OCI-LY3 (cell line): ENCODE results near the gene SPATS2L.

Experiments used
- H2AFZ ChIP-seq: fragments of 200-600, 300-600 bp; shearing (Covaris generic); 2 replicates; pipeline ENCODE4 v1.6.0; 2014; ENCODE audit warnings: antibody characterized with exemption, low read depth, low read length
- H3K27ac ChIP-seq: fragments of 200-600, 300-600 bp; sonication (generic); 2 replicates; pipeline ENCODE4 v1.5.1; 2014; ENCODE audit warnings: mild to moderate bottlenecking, low read length, moderate library complexity, mixed read lengths
- H3K27me3 ChIP-seq: fragments of 200-600, 300-600 bp; sonication (generic); 2 replicates; pipeline ENCODE4 v1.6.1; 2014; ENCODE audit warnings: low read depth, low read length, mixed read lengths
- H3K36me3 ChIP-seq: fragments of 200-600, 300-600 bp; sonication (generic); replicated peaks from 2 replicates; pipeline ENCODE3; 2014; ENCODE audit warnings: low read depth, low read length, mixed read lengths
- H3K4me1 ChIP-seq: fragments of 300-600, 200-600 bp; sonication (generic); 2 replicates; pipeline ENCODE4 v1.6.1; 2014; ENCODE audit warnings: low read length, mixed read lengths
- H3K4me2 ChIP-seq: fragments of 200-600, 300-600 bp; sonication (generic); 2 replicates; pipeline ENCODE4 v1.6.1; 2014; ENCODE audit warnings: low read length, mixed read lengths
- H3K4me3 ChIP-seq: fragments of 300-600, 200-600 bp; sonication (generic); 2 replicates; pipeline ENCODE4 v1.5.1; 2014; ENCODE audit warnings: antibody characterized with exemption, mild to moderate bottlenecking, low read length, moderate library complexity
- H3K79me2 ChIP-seq: fragments of 300-600, 200-600 bp; shearing (Covaris generic); 2 replicates; pipeline ENCODE4 v1.6.1; 2014; ENCODE audit warnings: mild to moderate bottlenecking, low read length, mixed read lengths
- H3K9ac ChIP-seq: fragments of 300-600, 200-600 bp; shearing (Covaris generic); 2 replicates; pipeline ENCODE4 v1.6.0; 2014; ENCODE audit warnings: mild to moderate bottlenecking, low read length, moderate library complexity
- H3K9me3 ChIP-seq: fragments of 200-600, 300-600 bp; shearing (Covaris generic); 2 replicates; pipeline ENCODE4 v1.6.1; 2014; ENCODE audit warnings: low read length, mixed read lengths; ENCODE audit not compliant: insufficient read depth
- H4K20me1 ChIP-seq: fragments of 200-600, 300-600 bp; sonication (generic); 2 replicates; pipeline ENCODE4 v1.6.1; 2016; ENCODE audit warnings: low read length, mixed read lengths; ENCODE audit not compliant: insufficient read depth
- CTCF ChIP-seq: fragments of 200-600, 300-600 bp; sonication (generic); IDR thresholded peaks from 2 replicates; pipeline ENCODE4 v1.5.1; 2014; ENCODE audit warnings: antibody characterized with exemption, low read length, low read depth
- EZH2phosphoT487 ChIP-seq: fragments of 200-600 bp; shearing (Covaris generic); IDR thresholded peaks from 2 replicates; pipeline ENCODE4 v1.6.1; 2018; ENCODE audit warnings: antibody characterized with exemption, mixed run types, low read depth

Gene SPATS2L

GRCh38 chr2:200336980-200337615 lies 30.6 kb downstream of the SPATS2L start:
- no peak overlapping the region for H3K4me3 ChIP-seq
- H3K27me3 ChIP-seq: no peaks in the 10 kb centered on the region
- H3K36me3 ChIP-seq: no peaks in the 10 kb centered on the region
- no peak overlapping the region for H3K9ac ChIP-seq
- no peaks in the 10 kb centered on the region for H3K4me1 ChIP-seq
- H3K27ac ChIP-seq: no peak overlapping the region
- no peak for TF ChIP-seq EZH2phosphoT487
- TF ChIP-seq CTCF: no peak
- H2AFZ ChIP-seq: no peak overlapping the region
- H4K20me1 ChIP-seq: no peaks in the 10 kb centered on the region
- no peaks in the 10 kb centered on the region for H3K79me2 ChIP-seq
- H3K9me3 ChIP-seq: no peaks in the 10 kb centered on the region
- H3K4me2 ChIP-seq: no peak overlapping the region

GRCh38 chr2:200337621-200338020 lies 31.1 kb downstream of the SPATS2L start:
- Histone ChIP-seq H3K4me1 (no peaks in the 10 kb centered on the region), H3K4me2 (no peak overlapping the region)

GRCh38 chr2:200338692-200339091 lies 32.2 kb downstream of the SPATS2L start:
- no peak for TF ChIP-seq EZH2phosphoT487
- TF ChIP-seq CTCF: no peak
- no peak overlapping the region for H2AFZ ChIP-seq
- no peak overlapping the region for H3K4me3 ChIP-seq
- no peak overlapping the region for H3K9ac ChIP-seq
- no peaks in the 10 kb centered on the region for H3K27me3 ChIP-seq
- no peaks in the 10 kb centered on the region for H3K36me3 ChIP-seq
- no peaks in the 10 kb centered on the region for H3K79me2 ChIP-seq
- no peaks in the 10 kb centered on the region for H3K4me1 ChIP-seq
- no peak overlapping the region for H3K27ac ChIP-seq
- H3K9me3 ChIP-seq: no peaks in the 10 kb centered on the region
- H3K4me2 ChIP-seq: no peak overlapping the region
- H4K20me1 ChIP-seq: no peaks in the 10 kb centered on the region

More at GRCh38 chr2:200337621-200338020, 31.1 kb downstream of the SPATS2L start:
- TF ChIP-seq EZH2phosphoT487 (no peak), CTCF (no peak)
- no peaks in the 10 kb centered on the region for H3K9me3 ChIP-seq
- no peak overlapping the region for H3K4me3 ChIP-seq
- H3K79me2 ChIP-seq: no peaks in the 10 kb centered on the region
- no peaks in the 10 kb centered on the region for H3K36me3 ChIP-seq
- H3K9ac ChIP-seq: no peak overlapping the region
- H3K27ac ChIP-seq: no peak overlapping the region
- no peaks in the 10 kb centered on the region for H3K27me3 ChIP-seq
- no peaks in the 10 kb centered on the region for H4K20me1 ChIP-seq
- H2AFZ ChIP-seq: no peak overlapping the region

GRCh38 chr2:200340508-200341224 lies 34.2 kb downstream of the SPATS2L start:
- Histone ChIP-seq H3K4me3 (no peak overlapping the region), H3K79me2 (no peaks in the 10 kb centered on the region), H3K27me3 (no peaks in the 10 kb centered on the region), H3K36me3 (no peaks in the 10 kb centered on the region), H3K4me2 (no peak overlapping the region), H4K20me1 (no peaks in the 10 kb centered on the region), H3K9me3 (no peaks in the 10 kb centered on the region), H3K9ac (no peak overlapping the region), H3K4me1 (no peaks in the 10 kb centered on the region), H2AFZ (no peak overlapping the region), H3K27ac (no peak overlapping the region)
- TF ChIP-seq EZH2phosphoT487: no peak
- no peak for TF ChIP-seq CTCF
